Measurements from ENCODE around the gene RHOU.
"Not testable (repeated sequence)": the region's sequence is repeated elsewhere in the genome, so short reads cannot be mapped to it uniquely, and the experiment has no call there.

The RHOU gene

DNA sequence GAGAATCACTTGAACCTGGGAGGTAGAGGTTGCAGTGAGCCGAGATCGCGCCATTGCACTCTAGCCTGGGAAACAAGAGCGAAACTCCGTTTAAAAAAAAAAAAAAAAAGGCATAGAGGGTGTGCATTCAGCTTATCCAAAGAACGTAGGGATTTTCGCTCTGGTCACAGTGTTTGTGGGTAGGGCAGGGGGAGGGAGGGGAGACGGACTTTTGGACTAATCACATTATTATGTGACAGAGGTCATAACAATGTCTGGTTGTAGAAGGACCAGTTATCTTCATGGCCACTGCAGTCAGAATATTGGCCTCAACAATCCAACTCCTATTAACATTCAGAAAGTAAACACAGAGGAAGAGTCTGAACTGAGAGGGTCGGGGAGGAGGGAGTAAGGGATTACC, 25.7 kb downstream of the RHOU start:
- FAIRE-seq: no peak

- FAIRE-seq: no peak
These were observed 28.3 kb downstream of the RHOU start for GRCh38 chr1:228763561-228763960.

DNA sequence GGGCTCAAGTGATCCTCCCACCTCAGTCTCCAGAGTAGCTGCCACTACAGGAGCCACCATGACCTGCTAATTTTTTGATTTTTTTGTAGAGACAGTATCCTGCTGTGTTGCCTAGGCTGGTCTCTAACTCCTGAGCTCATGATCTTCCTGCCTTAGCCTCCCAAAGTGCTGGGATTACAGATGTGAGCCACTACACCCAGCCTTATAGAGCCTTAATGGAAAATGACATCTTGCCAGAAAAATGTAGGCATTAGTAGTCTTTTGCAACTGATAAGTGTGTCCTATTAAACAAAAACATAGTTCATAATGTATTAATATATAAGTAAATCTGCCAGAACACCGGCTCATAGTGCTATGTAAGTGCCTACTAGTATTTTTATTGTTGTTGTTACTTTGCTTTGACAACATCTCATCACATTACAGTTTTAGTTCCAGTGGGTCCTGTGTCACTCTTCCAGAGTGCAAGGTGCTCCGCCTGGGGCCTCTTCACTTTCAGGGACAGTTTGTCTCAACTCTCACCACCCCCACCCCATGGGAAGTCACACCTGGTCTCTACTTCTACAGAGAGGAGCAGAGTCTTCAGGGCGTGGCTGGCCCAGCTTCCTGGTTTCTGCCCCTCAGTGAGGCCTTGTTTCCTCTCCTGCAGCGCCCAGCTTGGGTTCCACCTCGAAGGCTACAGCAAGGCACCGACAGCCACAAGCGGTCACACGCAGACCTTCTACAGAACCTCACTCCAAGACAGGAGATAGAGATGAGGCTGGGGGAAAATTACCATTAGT, 30.1 kb downstream of the RHOU start:
- no peak for FAIRE-seq

GRCh38 chr1:228766788-228767187, 31.5 kb downstream of the RHOU start:
- no peak for FAIRE-seq

GRCh38 chr1:228767636-228768354, 32.5 kb downstream of the RHOU start:
- FAIRE-seq: no peak

DNA sequence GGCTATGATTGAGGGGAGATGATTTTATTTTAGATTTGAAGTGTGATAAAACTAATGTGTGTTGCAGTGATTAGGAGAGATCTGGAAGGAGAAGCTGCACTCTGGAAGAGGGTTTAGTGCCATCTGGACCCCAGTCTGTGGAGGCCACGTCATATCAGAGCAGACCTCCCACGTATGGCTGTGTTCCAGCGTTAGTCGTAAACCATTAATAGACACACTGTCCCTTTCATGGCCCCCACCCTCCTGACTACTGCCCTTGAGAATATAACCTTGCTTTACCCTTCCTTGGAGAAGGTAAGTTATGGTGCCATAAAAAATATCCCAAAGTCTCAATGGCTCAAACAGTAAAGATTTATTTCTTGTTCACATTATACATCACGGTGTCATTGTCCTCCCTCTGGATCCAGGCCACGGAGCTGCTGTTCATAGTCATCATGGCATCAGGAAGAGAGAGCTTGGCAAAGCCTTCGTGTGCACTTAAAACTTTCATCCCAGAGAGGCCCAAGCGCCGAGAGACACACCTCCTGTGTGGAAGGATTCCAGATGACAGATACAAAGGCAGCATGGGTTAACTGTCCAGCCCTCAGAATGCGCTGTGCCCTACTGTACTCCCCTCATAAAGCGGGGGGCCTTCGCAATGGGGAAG, 33.2 kb downstream of the RHOU start:
- no peak for FAIRE-seq

DNA sequence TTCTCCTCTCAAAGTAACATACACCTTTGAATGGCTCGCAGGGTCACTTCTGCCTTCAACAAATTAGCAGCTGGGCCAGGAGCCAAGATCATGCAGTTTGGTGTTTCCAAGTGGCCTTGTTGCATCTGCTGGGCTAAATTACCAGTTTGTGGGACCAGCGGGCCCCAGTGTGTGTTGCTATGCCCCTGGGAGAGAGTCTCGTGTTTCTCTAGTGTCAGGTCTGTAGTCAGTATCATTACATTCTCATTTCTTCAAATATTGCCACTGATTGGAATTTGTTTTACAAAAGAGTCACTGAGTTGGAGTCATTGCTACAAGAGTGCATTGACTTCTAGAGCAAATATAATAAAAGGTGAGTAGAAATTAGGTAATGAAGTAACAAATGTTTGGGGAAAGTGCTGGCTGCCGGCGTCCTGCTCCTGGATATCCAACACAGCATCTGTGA, 35.5 kb downstream of the RHOU start:
- FAIRE-seq: no peak

- no peak for FAIRE-seq
These were observed 37.4 kb downstream of the RHOU start for GRCh38 chr1:228772516-228773212.

GRCh38 chr1:228775946-228776345, 40.7 kb downstream of the RHOU start:
- FAIRE-seq: not testable (repeated sequence)

GRCh38 chr1:228776449-228776848, 41.2 kb downstream of the RHOU start:
- FAIRE-seq: no peak

- no peak for FAIRE-seq
These were observed 42.0 kb downstream of the RHOU start for GRCh38 chr1:228777236-228777635.

- no peak for FAIRE-seq
These were observed 42.7 kb downstream of the RHOU start for GRCh38 chr1:228778026-228778425.

- FAIRE-seq: no peak
These were observed 43.2 kb downstream of the RHOU start for GRCh38 chr1:228778466-228778865.

GRCh38 chr1:228778961-228779360, 43.7 kb downstream of the RHOU start:
- FAIRE-seq: no peak

DNA sequence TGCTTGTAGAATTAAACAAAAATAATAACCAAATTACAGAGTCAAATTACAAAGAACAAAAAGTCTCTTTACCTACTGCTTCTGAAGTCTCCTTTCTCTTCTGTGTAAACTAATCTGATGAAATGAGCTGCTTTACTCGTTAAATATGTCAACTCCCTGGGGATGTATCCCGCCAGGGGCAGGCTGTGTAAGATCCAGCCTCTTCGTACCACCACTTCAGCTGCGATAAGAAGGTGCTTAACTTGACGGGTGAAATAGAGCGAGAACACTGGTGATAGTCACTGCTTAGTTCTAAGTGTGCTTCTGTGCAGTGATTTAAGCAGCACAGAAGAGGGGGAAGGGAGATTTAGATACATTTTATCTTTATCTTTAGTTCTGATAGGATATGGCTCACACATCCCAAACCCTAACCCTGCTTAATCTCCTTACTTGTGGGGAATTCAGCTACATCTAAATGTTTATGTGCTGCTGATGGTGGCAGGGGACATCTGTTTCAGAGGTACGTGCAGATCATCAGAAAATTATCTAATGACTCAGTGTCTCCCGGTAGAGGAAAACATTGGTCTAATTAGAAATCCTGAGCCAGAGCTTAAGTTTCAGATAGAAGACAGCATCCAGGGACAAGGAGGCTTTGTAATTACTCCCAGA, 46.0 kb downstream of the RHOU start:
- no peak for FAIRE-seq

- FAIRE-seq: no peak
These were observed 46.8 kb downstream of the RHOU start for GRCh38 chr1:228781809-228782661.

- no peak for FAIRE-seq
These were observed 47.6 kb downstream of the RHOU start for GRCh38 chr1:228782662-228783417.

DNA sequence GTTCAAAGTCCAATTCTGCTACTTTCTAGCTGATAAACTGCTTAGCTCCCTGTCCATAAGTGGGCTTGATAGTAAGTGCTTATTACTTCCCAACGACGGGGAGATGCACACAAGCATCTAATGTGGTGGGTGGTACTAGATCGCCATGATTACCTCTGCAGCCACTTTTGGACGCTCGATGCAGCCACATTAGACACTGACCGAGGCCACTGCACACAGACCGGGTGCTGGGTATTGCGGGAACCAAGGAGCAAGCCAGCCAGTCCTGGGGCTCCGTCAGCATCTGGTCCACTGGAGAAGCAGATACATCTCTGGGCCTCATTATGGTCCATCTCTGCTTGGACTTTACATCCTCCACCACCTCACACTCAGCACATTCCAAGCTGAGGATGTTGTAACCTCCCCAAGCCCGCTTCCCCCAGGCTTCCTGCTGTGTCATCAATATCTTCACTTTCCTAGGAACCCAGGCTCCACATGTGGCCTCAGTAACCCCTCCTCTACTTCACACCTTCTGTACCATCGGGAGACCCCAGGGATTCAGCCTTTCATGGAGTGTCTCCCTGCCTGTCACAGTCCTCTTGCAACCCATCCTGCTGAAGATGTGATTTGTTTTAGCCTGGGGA, 48.2 kb downstream of the RHOU start:
- no peak for FAIRE-seq

DNA sequence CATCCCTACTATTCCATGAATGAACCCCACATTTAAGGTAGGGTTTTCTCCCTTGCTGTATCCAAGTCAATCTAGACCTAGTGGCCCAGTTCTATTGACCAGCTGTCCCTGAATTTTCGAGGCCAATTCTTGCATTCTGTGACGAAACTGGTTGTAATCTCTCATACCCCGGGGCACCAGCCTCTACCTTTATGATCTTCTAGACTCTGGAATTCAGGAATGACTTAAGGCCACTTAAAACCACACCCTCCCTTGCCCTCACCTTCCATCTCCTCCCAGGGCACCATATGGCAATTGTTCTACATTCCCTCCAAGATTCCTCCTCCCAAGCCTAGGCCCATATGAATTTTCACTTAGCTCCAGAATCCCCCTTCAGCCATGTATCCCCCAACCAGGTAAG, 48.9 kb downstream of the RHOU start:
- FAIRE-seq: no peak
